HepG2 (cell line): Measurements from ENCODE around the gene ICE2. TPM values are rescaled to one million over a fixed set of nuclear protein-coding genes. Genes with fewer than 3 reads are reported as not detected.

Experiments
- AHR ChIP-seq: IDR thresholded peaks from 2 replicates; pipeline ENCODE4 v1.6.1; 2018; ENCODE audit warnings: missing genetic modification reagents, missing compliant biosample characterization
- BHLHE40 ChIP-seq: IDR thresholded peaks from 2 replicates; pipeline ENCODE4 v1.6.1; 2011; ENCODE audit warnings: low read length, improper control_type of control experiment
- CENPT ChIP-seq: sonication (generic); formaldehyde crosslinking; IDR thresholded peaks from 2 replicates; pipeline ENCODE4 v1.8.0; 2022; ENCODE audit warnings: low read depth, mild to moderate bottlenecking, moderate library complexity, missing genetic modification reagents
- ELF1 ChIP-seq: sonication (generic); formaldehyde crosslinking; IDR thresholded peaks from 2 replicates; pipeline ENCODE4 v1.4.0; 2020; ENCODE audit warnings: missing genetic modification reagents
- FOXO4 ChIP-seq: sonication (generic); formaldehyde crosslinking; conservative IDR thresholded peaks from 2 replicates; pipeline ENCODE4 v1.8.1; 2023; ENCODE audit warnings: missing genetic modification reagents
- HDAC1 ChIP-seq: sonication (generic); formaldehyde crosslinking; IDR thresholded peaks from 2 replicates; pipeline ENCODE4 v1.5.1; 2020; ENCODE audit warnings: mild to moderate bottlenecking, missing genetic modification reagents
- HDAC2 ChIP-seq: sonication (generic); formaldehyde crosslinking; IDR thresholded peaks from 2 replicates; pipeline ENCODE4 v1.4.0; 2020; ENCODE audit warnings: missing genetic modification reagents
- IKZF4 ChIP-seq: sonication (generic); formaldehyde crosslinking; IDR thresholded peaks from 2 replicates; pipeline ENCODE4 v1.5.1; 2020; ENCODE audit warnings: borderline replicate concordance, mild to moderate bottlenecking, low read depth, missing genetic modification reagents; ENCODE audit errors: not compliant biosample characterization
- KDM4B ChIP-seq: sonication (generic); formaldehyde crosslinking; IDR thresholded peaks from 2 replicates; pipeline ENCODE4 v1.4.0; 2020; ENCODE audit warnings: missing genetic modification reagents
- MTF1 ChIP-seq: sonication (generic); formaldehyde crosslinking; IDR thresholded peaks from 2 replicates; pipeline ENCODE4 v1.5.0; 2020; ENCODE audit warnings: missing genetic modification reagents
- NFAT5 ChIP-seq: sonication (generic); formaldehyde crosslinking; IDR thresholded peaks from 2 replicates; pipeline ENCODE4 v1.4.0; 2020; ENCODE audit warnings: missing genetic modification reagents
- NFATC3 ChIP-seq: sonication (generic); formaldehyde crosslinking; IDR thresholded peaks from 2 replicates; pipeline ENCODE4 v1.5.1; 2020; ENCODE audit warnings: mild to moderate bottlenecking, missing genetic modification reagents
- PRDM4 ChIP-seq: sonication (generic); formaldehyde crosslinking; IDR thresholded peaks from 2 replicates; pipeline ENCODE4 v1.9.0; 2021; ENCODE audit warnings: missing genetic modification reagents, borderline replicate concordance
- SIN3A ChIP-seq: IDR thresholded peaks from 2 replicates; pipeline ENCODE4 v1.6.1; 2011; ENCODE audit warnings: low read depth, mild to moderate bottlenecking, control low read depth, low read length, borderline replicate concordance
- XBP1 ChIP-seq: sonication (generic); formaldehyde crosslinking; IDR thresholded peaks from 2 replicates; pipeline ENCODE4 v1.5.0; 2020; ENCODE audit warnings: missing genetic modification reagents
- ZC3H4 ChIP-seq: sonication (generic); formaldehyde crosslinking; IDR thresholded peaks from 2 replicates; pipeline ENCODE4 v1.4.0; 2020; ENCODE audit warnings: missing genetic modification reagents, borderline replicate concordance
- ZNF12 ChIP-seq: sonication (generic); formaldehyde crosslinking; IDR thresholded peaks from 2 replicates; pipeline ENCODE4 v1.5.0; 2020; ENCODE audit warnings: missing genetic modification reagents
- ZNF598 ChIP-seq: sonication (generic); formaldehyde crosslinking; IDR thresholded peaks from 2 replicates; pipeline ENCODE4 v1.5.1; 2020; ENCODE audit warnings: mild to moderate bottlenecking, missing genetic modification reagents, borderline replicate concordance
- ZNF704 ChIP-seq: sonication (generic); formaldehyde crosslinking; IDR thresholded peaks from 2 replicates; pipeline ENCODE4 v1.8.1; 2023; ENCODE audit warnings: mild to moderate bottlenecking, inconsistent platforms, moderate library complexity, missing genetic modification reagents, borderline replicate concordance
- ZNF776 ChIP-seq: sonication (generic); formaldehyde crosslinking; IDR thresholded peaks from 2 replicates; pipeline ENCODE4 v1.4.0; 2020; ENCODE audit warnings: mild to moderate bottlenecking, missing genetic modification reagents
- polyA plus RNA-seq, 8 experiments: library from polyadenylated mRNA; depleted of rRNA in 3 of 8; stranded (reverse) in 7 of 8; unstranded in 1 of 8; fragments of >200 nt; fragmentation: Illumina TruSeq in 4 of 8; extraction: Trizol in 4 of 8; gene quantifications; 2 replicates each; pipeline versions ENCODE4 v1.2.1 to v1.2.3, GENCODE V29; 2011 to 2016; ENCODE audit warnings: low read depth in 4 of 8, missing spikeins in 1 of 8, mixed read lengths in 1 of 8; ENCODE audit not compliant: insufficient read depth in 1 of 8
- total RNA-seq, 5 experiments: library from RNA; depleted of rRNA; stranded (reverse); fragments of >200 nt; fragmentation: Illumina TruSeq; extraction: Trizol; gene quantifications; 2 replicates each; pipeline ENCODE4 v1.2.3, GENCODE V29; 2016; ENCODE audit warnings: low read depth in 1 of 5

The ICE2 gene
- total and polyA plus RNA-seq, 2 of the 13 experiments (the other 11 are each of a cell fraction or from before 2014, with no cell fraction given): 24.8 to 26.4 TPM

GRCh38 chr15:60374628-60375081 is 104.3 kb downstream of the ICE2 start (continued):
- TF ChIP-seq NFAT5 (CRISPR knock-in tag) (no peak), XBP1 (CRISPR knock-in tag) (no peak; the same call in 1 of the 2 replicates), PRDM4 (CRISPR knock-in tag) (no peak), ZNF12 (CRISPR knock-in tag) (peak; percentile 88), ZNF704 (CRISPR knock-in tag) (no peak), ZNF598 (CRISPR knock-in tag) (no peak), MTF1 (CRISPR knock-in tag) (no peak), AHR (CRISPR knock-in tag) (no peak), KDM4B (CRISPR knock-in tag) (no peak; the same call in 1 of the 2 replicates), FOXO4 (no peak), BHLHE40 (peak; percentile 48; the same call in 1 of the 2 replicates), NFATC3 (no peak), ZNF776 (no peak), HDAC1 (CRISPR knock-in tag) (peak; percentile 76), ELF1 (CRISPR knock-in tag) (peak; percentile 51), SIN3A (no peak), IKZF4 (CRISPR knock-in tag) (no peak), HDAC2 (CRISPR knock-in tag) (peak; percentile 90), CENPT (CRISPR knock-in tag) (no peak), ZC3H4 (CRISPR knock-in tag) (no peak)
